Measurements from ENCODE around the gene GLRX5.

GRCh38 chr14:95485222-95485819, 49.5 kb upstream of the GLRX5 start:
- no peak for TF ChIP-seq CTCF (IDR thresholded peaks at IDR 0.05; ENCODE audit: borderline replicate concordance, extremely low read depth, low read length, poor library complexity, severe bottlenecking)
- TF ChIP-seq EZH2 (IDR thresholded peaks at IDR 0.05; ENCODE audit: borderline replicate concordance, low read depth, low read length, severe bottlenecking): no peak
